Peyer's patch (tissue), 4 donors: ENCODE results near the gene TMEM126A. TPM values are rescaled to one million over a fixed set of nuclear protein-coding genes. Genes with fewer than 3 reads are reported as not detected.

Experiments
- DNase-seq, 3 donors: peaks; one replicate each; pipeline ENCODE4 v3.0.0-alpha.2; 2017 to 2019
- H3K27ac ChIP-seq, 4 donors: fragments of 200-600 bp; sonication (generic); one replicate each; pipeline ENCODE4 v1.5.1; 2016 to 2019
- H3K27me3 ChIP-seq, 2 donors: fragments of 200-600 bp; sonication (generic); one replicate each; pipeline ENCODE4 v1.5.1; 2019
- H3K36me3 ChIP-seq, 3 donors: fragments of 200-600 bp; sonication (generic); one replicate each; pipeline ENCODE4 v1.5.1; 2016 to 2019
- H3K4me1 ChIP-seq, 4 donors: fragments of 200-600 bp; sonication (generic); one replicate each; pipeline ENCODE4 v1.5.1; 2016 to 2019
- H3K4me3 ChIP-seq, 4 donors: fragments of 200-600 bp; sonication (generic); 1 replicate in 3 of 4; 2 replicates in 1 of 4; pipeline ENCODE4 v1.5.1; 2016 to 2019; ENCODE audit warnings: mild to moderate bottlenecking in 1 of 4
- H3K9me3 ChIP-seq, 4 donors: fragments of 200-600 bp; sonication (generic); one replicate each; pipeline ENCODE4 v1.5.1; 2016 to 2019; ENCODE audit warnings: mild to moderate bottlenecking in 1 of 4
- POLR2A ChIP-seq, 2 donors: fragments of 450-650 bp; IDR thresholded peaks; one replicate each; pipeline ENCODE4 v1.5.1; 2017; ENCODE audit warnings: antibody characterized with exemption in 2 of 2, mild to moderate bottlenecking in 2 of 2, moderate library complexity in 2 of 2
- total RNA-seq, 4 donors: library from RNA; depleted of rRNA; stranded (reverse); fragments of >200 nt; gene quantifications; one replicate each; pipeline ENCODE4 v1.1.0, GENCODE V29; 2016
- TF ChIP-seq, protein P1 (sequence below), 6 experiments: fragments of 450-650 bp in 4 of 6; fragments of 200-600 bp in 2 of 6; sonication (generic) in 1 of 6; IDR thresholded peaks; one replicate each; pipeline ENCODE4 v1.5.1; 2017 to 2019; ENCODE audit warnings: antibody characterized with exemption in 6 of 6, mild to moderate bottlenecking in 3 of 6, moderate library complexity in 1 of 6

Gene TMEM126A
- total RNA-seq, 4 donors from 2014 or later, result 10.3 to 21.7 (median 13.8) TPM; not detected in 1

DNA sequence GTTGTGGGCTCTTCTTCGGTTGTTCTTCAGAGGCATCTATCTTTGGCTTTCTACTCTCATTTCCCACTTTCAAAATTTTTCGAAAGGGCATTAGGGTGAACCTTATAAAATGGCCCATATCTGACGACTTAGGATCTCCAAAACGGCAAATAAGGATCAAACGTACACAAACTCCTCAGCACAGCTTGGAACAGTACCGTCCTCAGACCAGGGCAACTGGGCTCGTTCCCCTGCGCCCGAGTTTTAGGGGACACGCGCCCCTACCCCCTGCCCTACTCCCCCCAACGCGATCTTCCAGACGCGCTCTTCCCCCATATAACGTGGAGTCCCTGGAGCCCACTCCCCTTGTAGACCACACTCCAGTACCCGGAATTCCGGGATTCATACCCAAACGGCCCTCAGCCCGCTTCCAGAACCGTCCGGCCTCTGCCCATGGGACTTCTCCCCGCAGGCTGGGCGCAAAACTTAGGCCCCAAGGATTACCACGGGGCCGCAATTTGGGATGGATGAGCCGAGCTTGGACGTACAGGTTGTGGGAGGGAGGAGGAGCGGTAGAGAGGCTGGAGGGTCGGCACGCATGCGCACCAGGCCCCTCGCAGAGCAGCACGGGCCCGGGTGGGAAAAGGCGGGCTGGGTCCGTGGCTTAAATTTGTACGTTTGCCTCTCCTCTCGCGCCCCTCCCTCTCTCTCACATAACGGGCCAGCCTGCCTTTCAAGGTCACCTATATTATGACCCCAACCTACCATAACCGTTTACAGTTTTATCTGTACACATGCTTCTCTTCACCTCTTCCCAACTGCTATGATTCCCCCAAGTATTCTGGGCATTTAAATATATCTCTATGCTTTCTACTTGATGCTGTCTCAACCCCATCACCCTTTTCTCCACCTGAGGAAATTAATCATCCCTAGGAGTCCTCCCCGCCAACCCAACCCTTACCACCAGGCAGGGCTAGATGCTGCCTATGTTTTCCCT is 34.9 kb downstream of the TMEM126A start:
- Histone ChIP-seq H3K36me3 (no peaks in the 10 kb centered on the region), H3K9me3 (no peaks in the 10 kb centered on the region), H3K4me1 (peaks cover 0 to 14% (median 0%) of the 10 kb centered on the region in 4 donors), H3K4me3 (peak overlapping the region; percentile 48 to 53 (median 50)), H3K27me3 (no peaks in the 10 kb centered on the region), H3K27ac (peak overlapping the region in 3 of 4 donors; percentile 34 to 63 (median 34))
- TF ChIP-seq, protein P1, sequence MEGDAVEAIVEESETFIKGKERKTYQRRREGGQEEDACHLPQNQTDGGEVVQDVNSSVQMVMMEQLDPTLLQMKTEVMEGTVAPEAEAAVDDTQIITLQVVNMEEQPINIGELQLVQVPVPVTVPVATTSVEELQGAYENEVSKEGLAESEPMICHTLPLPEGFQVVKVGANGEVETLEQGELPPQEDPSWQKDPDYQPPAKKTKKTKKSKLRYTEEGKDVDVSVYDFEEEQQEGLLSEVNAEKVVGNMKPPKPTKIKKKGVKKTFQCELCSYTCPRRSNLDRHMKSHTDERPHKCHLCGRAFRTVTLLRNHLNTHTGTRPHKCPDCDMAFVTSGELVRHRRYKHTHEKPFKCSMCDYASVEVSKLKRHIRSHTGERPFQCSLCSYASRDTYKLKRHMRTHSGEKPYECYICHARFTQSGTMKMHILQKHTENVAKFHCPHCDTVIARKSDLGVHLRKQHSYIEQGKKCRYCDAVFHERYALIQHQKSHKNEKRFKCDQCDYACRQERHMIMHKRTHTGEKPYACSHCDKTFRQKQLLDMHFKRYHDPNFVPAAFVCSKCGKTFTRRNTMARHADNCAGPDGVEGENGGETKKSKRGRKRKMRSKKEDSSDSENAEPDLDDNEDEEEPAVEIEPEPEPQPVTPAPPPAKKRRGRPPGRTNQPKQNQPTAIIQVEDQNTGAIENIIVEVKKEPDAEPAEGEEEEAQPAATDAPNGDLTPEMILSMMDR (IDR thresholded peaks at IDR 0.05), result no peak
- no peak for TF ChIP-seq POLR2A (IDR thresholded peaks at IDR 0.05)
- DNase-seq, result peak; percentile 51 to 68 (median 60)

DNA sequence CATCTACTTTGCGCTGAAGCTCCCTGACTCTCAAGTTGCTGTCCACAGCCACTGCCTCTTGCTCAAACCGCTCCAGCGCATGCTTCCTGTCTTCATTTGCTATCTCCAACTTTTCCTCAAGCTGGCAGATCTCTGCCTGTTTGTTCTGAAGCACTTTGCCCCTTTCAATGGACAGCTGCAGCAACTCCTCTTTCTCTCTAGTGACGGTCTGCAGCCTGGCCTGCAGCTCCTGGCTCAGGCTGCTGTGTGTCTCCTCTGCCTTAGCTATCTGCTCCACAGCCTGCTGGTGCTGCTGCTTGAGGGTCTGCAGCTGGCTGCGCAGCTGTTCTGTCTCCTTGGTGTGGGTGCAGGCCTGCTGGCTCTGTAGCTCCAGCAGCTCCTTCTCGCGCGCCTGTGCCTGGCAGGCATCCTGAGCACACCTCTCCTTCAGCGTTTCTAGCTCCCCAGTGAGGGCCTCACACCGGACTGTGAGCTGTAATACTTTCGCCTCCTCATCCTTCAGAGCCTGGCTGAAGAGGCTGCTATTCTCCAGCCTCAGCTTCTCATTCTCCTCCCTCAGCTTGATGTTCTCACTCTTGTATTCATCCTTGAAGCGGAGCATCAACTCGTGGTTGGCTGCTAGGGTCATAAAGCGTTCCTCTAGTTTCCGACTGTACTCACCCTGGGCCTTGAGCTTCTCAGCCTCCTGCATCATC is 37.5 kb downstream of the TMEM126A start:
- H3K9me3 ChIP-seq, result no peaks in the 10 kb centered on the region
- no peaks in the 10 kb centered on the region for H3K27me3 ChIP-seq
- H3K4me3 ChIP-seq, result peak overlapping the region in 1 of 4 donors; percentile 38
- no peaks in the 10 kb centered on the region for H3K36me3 ChIP-seq
- TF ChIP-seq, protein P1 (IDR thresholded peaks at IDR 0.05), result no peak
- TF ChIP-seq POLR2A (IDR thresholded peaks at IDR 0.05), result no peak
- peak overlapping the region; percentile 8 to 70 (median 26) for H3K27ac ChIP-seq
- peaks cover 0 to 14% (median 0%) of the 10 kb centered on the region in 4 donors for H3K4me1 ChIP-seq
- DNase-seq, result peak in 1 of 3 donors; percentile 42

DNA sequence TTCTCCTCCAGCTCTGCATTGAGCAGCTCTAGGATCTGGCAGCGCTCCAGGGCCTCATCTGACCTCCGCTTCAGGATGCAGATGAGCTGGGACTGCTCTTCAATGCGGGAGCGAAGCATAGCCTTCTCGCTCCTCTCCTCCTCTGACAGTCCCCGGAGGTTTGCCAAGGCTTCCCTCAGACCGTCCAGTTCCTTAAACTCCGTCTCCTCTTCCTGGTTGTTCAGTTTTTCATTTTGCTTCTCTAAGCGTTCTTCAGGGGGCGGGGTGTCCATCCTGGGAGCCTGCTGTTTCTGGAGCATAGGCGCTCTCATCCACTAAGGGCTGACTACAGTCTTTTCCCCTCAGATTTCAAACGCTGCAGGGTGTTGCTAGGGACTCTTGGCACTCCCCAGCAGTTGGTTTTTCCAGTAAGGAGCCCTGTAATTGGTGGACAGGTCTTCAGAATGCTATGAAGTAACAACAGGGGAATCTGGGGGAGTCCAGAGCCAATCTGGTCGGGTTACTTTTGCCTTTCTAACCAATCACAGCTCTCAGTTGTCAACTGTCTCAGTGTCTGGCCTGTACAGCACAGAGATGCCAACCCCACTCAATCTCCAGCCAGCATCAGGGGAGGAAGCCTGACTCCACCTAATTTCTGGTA is 38.2 kb downstream of the TMEM126A start, which contains the start of gene CCDC89:
Gene CCDC89 (minus strand): TSS at position 376 of the 640 bp plus-strand sequence. CDS start 65 bp downstream, at position 311.
- TF ChIP-seq, protein P1 (IDR thresholded peaks at IDR 0.05), result no peak
- no peak for TF ChIP-seq POLR2A (IDR thresholded peaks at IDR 0.05)
- Histone ChIP-seq H3K4me3 (peak within 1 kb of the TSS in 1 of 4 donors; percentile 38), H3K27me3 (no peaks in the 10 kb centered on the region), H3K9me3 (no peaks in the 10 kb centered on the region), H3K36me3 (no peaks in the 10 kb centered on the region), H3K27ac (peak within 1 kb of the TSS; percentile 14 to 70 (median 26)), H3K4me1 (peaks cover 0 to 14% (median 0%) of the 10 kb centered on the region in 4 donors)
- peak in 2 of 3 donors; percentile 54 to 60 for DNase-seq

DNA sequence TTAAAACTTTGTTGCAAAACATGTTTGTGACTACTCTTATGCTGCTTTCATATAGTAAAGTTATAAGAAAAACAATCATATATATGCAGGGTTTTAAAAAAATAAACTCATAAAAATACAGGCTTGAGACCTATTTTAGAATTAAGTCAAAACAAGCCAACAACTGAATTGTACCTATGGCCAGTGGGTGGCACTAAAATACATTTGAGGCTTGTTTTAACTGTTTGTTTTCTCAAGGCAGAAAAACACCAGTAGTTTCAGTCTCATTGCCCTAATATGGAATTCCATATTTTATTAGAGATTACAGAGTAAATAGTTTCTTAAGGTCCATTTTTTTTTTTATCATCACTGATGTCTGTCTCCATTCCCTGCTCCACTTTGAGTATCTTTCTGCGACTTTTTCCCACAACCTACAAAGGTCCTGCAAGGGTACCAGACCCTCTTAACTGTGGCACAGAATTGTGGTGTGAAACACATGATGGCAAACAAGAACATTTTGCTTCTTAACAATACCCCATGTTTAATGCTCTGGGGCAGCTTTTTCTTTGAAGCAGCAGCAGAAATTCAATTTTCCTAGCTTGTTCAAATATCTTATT is 46.7 kb downstream of the TMEM126A start:
- peaks cover 0 to 34% (median 0%) of the 10 kb centered on the region in 3 donors for H3K36me3 ChIP-seq
- H3K4me1 ChIP-seq, result no peaks in the 10 kb centered on the region
- no peak for TF ChIP-seq POLR2A (IDR thresholded peaks at IDR 0.05)
- TF ChIP-seq, protein P1 (IDR thresholded peaks at IDR 0.05), result peak in 4 of 6 experiments; percentile 25 to 68 (median 61)
- H3K9me3 ChIP-seq, result no peaks in the 10 kb centered on the region
- H3K4me3 ChIP-seq, result no peak overlapping the region
- no peak for DNase-seq
- no peaks in the 10 kb centered on the region for H3K27me3 ChIP-seq
- H3K27ac ChIP-seq, result no peak overlapping the region

DNA sequence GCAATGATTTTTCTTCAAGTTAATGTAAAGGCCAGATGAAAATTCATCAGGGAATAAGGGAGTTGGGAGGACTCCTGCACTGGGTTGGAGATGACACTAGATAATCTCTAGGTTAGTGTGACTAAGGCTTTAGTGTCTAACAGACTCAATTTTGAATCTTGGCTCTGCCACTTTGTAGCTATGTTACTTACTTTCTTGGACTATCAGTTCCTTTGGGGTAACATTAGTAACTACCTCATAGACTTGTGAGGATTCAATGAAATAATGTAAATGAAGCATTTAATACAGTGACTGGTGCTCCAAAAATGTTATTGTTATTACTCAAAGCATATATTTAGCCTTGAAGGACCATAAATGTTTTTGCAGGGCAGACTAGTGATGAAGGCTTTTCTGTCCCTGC is 47.8 kb downstream of the TMEM126A start:
- H3K27ac ChIP-seq, result no peak overlapping the region
- no peaks in the 10 kb centered on the region for H3K9me3 ChIP-seq
- H3K4me3 ChIP-seq, result no peak overlapping the region
- DNase-seq, result no peak
- H3K27me3 ChIP-seq, result no peaks in the 10 kb centered on the region
- peaks cover 0 to 3% (median 0%) of the 10 kb centered on the region in 4 donors for H3K4me1 ChIP-seq
- TF ChIP-seq POLR2A (IDR thresholded peaks at IDR 0.05), result no peak
- peaks cover 0 to 34% (median 0%) of the 10 kb centered on the region in 3 donors for H3K36me3 ChIP-seq
